Pancreas (tissue), 10 donors: ENCODE measurements around the gene PPP1R16B. TPM values are rescaled to one million over a fixed set of nuclear protein-coding genes. Genes with fewer than 3 reads are reported as not detected.

Experiments used
- ATAC-seq, 4 donors: fragments of 200-7000 bp; cut with Tn5 transposase; one replicate each; pipeline versions ENCODE4 v1.8.0 to v1.9.1; 2020; ENCODE audit warnings: mild to moderate bottlenecking in 4 of 4, moderate library complexity in 4 of 4
- DNase-seq, 6 donors: peaks; one replicate each; pipeline ENCODE4 v3.0.0-alpha.2; 2020
- FAIRE-seq: peaks from 2 replicates; lab custom pipeline; 2012; peaks lifted over from hg19 to GRCh38; lab: Jason Lieb, UNC
- H3K27ac ChIP-seq, 4 donors: fragments of 200-600 bp; sonication (generic); 1 replicate in 3 of 4; 2 replicates in 1 of 4; pipeline versions ENCODE4 v1.5.0 to v1.8.0; 2020
- H3K27me3 ChIP-seq, 4 donors: fragments of 200-600 bp; one replicate each; pipeline ENCODE4 v1.8.0; 2021
- H3K36me3 ChIP-seq, 3 donors: fragments of 200-600 bp; sonication (generic) in 1 of 3; one replicate each; pipeline versions ENCODE4 v1.5.0 to v1.8.0; 2020 to 2021
- H3K4me1 ChIP-seq, 3 donors: fragments of 200-600 bp; one replicate each; pipeline ENCODE4 v1.8.0; 2021
- H3K4me3 ChIP-seq, 4 donors: fragments of 200-600 bp; sonication (generic) in 2 of 4; one replicate each; pipeline versions ENCODE4 v1.5.0 to v1.8.0; 2020 to 2021
- H3K9me3 ChIP-seq, 4 donors: fragments of 200-600 bp; one replicate each; pipeline ENCODE4 v1.8.0; 2021
- WGBS, 2 donors: extraction: QIAGEN DNeasy Blood & Tissue Kit; methylation state at CpG; one replicate each; pipeline ENCODE4 v1.1.7; 2013; 5-methylcytosine and 5-hydroxymethylcytosine counted together
- intact Hi-C, 3 donors: fragments of 100-400 bp; cut with DNase I; formaldehyde crosslinking; loops; one replicate each; pipeline versions ENCODE4 v1.11.1 to v1.14.2; 2022
- polyA plus RNA-seq, 2 donors: library from polyadenylated mRNA; stranded (reverse); fragments of 200-250 nt; gene quantifications; one replicate each; pipeline ENCODE4 v1.2.3, GENCODE V29; 2013
- total RNA-seq, 6 donors: library from RNA; stranded (reverse); fragmentation: NEBNext Ultra II Directional in 4 of 6; extraction: Animal tissue kit (Norgen Biotek cat#: 25700) in 4 of 6; gene quantifications; one replicate each; pipeline versions ENCODE4 v1.2.1 to v1.2.4, GENCODE V29; 2021 to 2023
- TF ChIP-seq, protein P1 (sequence below), 4 donors: fragments of 200-600 bp; sonication (generic) in 3 of 4; IDR thresholded peaks; one replicate each; pipeline versions ENCODE4 v1.5.0 to v1.8.0; 2021; ENCODE audit warnings: antibody characterized with exemption in 4 of 4
- donor health status: healthy with polysubstance abuse.
- donor health status: DM: no; HTN: no; CAD: no; lungs with moderate emphysema.
- donor health status: DM: no; HTN: no; CAD: no.
- donor health status: control.
- donor health status: control.
- donor health status: Bipolar disorder and iron deficiency.
- donor health status: DM: yes; HTN: yes; CAD: no.
- donor health status: DM: no; HTN: no; CAD: no.
- donor health status: DM: no; HTN: no; CAD: no.
- donor health status: DM: yes; HTN: yes; CAD: no.

Gene PPP1R16B
- total and polyA plus RNA-seq, 8 donors, result 1.0 to 2.7 (median 1.3) TPM

DNA sequence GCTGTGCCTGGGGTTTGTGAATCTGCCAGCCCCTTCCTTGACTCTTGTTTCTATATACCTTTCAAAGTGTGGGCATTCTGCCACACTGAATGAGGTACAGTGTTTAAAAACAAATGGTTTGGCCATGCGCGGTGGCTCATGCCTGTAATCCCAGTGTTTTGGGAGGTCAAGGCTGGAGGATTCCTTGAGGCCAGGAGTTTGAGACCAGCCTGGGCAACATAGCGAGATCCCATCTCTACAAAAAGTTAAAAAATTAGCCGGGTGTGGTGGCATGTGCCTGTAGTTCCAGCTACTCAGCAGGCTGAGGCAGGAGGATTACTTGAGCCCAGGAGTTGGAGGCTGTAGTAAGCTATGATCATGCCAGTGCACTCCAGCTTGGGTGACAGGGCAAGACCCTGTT lies 126.5 kb downstream of the PPP1R16B start:
- H3K27me3 ChIP-seq, result no peaks in the 10 kb centered on the region
- peaks cover under 1 to 2% (median under 1%) of the 10 kb centered on the region in 3 donors for H3K4me1 ChIP-seq
- no peak for FAIRE-seq
- no peak for ATAC-seq
- no peak for DNase-seq
- intact Hi-C loops, result no loop called here
- WGBS, 2 donors, result 93 to 95% methylated on average over 4 of the region's 4 CpGs
- no peak overlapping the region for H3K27ac ChIP-seq
- TF ChIP-seq, protein P1, sequence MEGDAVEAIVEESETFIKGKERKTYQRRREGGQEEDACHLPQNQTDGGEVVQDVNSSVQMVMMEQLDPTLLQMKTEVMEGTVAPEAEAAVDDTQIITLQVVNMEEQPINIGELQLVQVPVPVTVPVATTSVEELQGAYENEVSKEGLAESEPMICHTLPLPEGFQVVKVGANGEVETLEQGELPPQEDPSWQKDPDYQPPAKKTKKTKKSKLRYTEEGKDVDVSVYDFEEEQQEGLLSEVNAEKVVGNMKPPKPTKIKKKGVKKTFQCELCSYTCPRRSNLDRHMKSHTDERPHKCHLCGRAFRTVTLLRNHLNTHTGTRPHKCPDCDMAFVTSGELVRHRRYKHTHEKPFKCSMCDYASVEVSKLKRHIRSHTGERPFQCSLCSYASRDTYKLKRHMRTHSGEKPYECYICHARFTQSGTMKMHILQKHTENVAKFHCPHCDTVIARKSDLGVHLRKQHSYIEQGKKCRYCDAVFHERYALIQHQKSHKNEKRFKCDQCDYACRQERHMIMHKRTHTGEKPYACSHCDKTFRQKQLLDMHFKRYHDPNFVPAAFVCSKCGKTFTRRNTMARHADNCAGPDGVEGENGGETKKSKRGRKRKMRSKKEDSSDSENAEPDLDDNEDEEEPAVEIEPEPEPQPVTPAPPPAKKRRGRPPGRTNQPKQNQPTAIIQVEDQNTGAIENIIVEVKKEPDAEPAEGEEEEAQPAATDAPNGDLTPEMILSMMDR (IDR thresholded peaks at IDR 0.05), result no peak
- H3K9me3 ChIP-seq, result no peaks in the 10 kb centered on the region
- no peaks in the 10 kb centered on the region for H3K36me3 ChIP-seq
- no peak overlapping the region for H3K4me3 ChIP-seq

DNA sequence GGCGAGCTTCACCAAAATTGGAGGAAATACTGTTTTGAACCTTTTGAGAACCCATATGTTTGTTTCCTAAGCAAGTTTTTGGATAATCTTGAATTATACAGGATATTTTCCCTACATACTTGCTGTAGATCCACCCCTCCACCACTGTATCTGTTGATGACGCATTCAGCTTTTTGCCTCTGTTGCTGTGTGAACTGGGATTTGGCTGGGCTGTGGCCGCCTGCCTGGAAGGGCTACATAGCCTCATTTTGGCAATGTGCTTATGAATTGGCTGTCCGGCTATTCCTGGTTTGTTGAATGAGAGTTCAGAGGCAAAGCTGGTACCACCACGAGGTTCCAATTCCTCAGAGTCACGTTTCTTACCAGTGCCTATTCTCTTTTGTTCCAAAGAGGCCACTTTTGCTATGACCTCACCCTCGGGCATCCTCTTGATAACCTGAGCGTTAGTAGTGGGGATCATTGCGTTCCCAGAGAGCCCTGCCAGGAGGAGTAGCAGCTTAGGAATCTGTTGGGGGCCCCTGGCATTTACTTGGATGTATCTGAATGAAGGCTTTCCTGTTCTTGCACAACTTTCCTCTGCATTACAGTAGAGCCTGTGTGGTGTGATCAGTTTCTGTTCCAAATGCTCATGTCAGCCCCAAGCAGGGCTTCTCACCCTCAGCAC lies 127.1 kb downstream of the PPP1R16B start:
- intact Hi-C loops, result no loop called here
- no peak for FAIRE-seq
- TF ChIP-seq, protein P1 (IDR thresholded peaks at IDR 0.05), result no peak
- Histone ChIP-seq H3K4me3 (no peak overlapping the region), H3K4me1 (no peaks in the 10 kb centered on the region), H3K27me3 (no peaks in the 10 kb centered on the region), H3K27ac (no peak overlapping the region), H3K36me3 (no peaks in the 10 kb centered on the region), H3K9me3 (no peaks in the 10 kb centered on the region)
- ATAC-seq, result no peak
- 73 to 74% methylated on average over 9 of the region's 9 CpGs for WGBS, 2 donors
- no peak for DNase-seq

DNA sequence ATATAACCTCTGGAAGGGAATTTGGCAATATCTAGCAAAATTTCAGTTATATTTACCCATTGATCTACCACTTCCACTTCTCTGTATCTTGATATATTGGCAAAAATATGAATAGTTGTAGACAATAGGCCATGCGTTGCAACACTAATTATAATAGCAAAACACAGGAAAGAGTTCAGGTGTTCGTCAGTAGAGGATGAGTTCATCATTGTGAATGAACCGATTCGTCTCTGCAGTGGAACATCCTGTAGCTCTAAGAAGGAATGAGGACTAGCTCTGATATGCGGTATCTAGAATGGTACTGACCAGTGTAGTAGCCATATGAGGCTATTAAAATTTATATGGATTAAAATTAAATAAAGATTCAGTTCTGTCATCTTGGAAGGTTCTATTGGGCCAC lies 129.0 kb downstream of the PPP1R16B start:
- TF ChIP-seq, protein P1 (IDR thresholded peaks at IDR 0.05), result no peak
- FAIRE-seq (no peak), ATAC-seq (no peak), DNase-seq (no peak)
- Histone ChIP-seq H3K27me3 (no peaks in the 10 kb centered on the region), H3K4me1 (no peaks in the 10 kb centered on the region), H3K36me3 (no peaks in the 10 kb centered on the region), H3K27ac (no peak overlapping the region), H3K9me3 (no peaks in the 10 kb centered on the region), H3K4me3 (no peak overlapping the region)
- intact Hi-C loops, result no loop called here
- 95% methylated on average over 5 of the region's 5 CpGs for WGBS, 2 donors

DNA sequence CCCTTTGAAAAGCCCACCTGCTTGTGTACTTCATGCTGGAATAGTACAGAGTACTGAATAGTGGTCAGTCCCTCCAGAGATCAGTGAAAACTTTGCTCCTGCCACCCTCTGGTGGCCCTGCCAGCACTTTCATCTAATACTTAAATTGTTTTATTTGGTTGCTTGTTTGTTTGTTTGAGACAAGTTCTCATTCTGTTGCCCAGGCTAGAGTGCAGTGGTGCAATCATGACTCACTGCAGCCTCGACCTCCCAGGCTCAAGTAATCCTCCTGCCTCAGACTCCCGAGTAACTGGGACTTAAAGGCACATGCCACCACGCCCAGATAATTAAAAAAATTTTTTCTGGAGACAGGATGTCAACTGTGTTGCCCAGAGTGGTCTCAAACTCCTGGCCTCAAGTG lies 129.8 kb downstream of the PPP1R16B start:
- Histone ChIP-seq H3K27ac (no peak overlapping the region), H3K4me3 (no peak overlapping the region), H3K36me3 (no peaks in the 10 kb centered on the region), H3K4me1 (no peaks in the 10 kb centered on the region), H3K27me3 (no peaks in the 10 kb centered on the region), H3K9me3 (no peaks in the 10 kb centered on the region)
- TF ChIP-seq, protein P1 (IDR thresholded peaks at IDR 0.05), result no peak
- no peak for DNase-seq
- ATAC-seq, result no peak
- no peak for FAIRE-seq
- 76 to 84% methylated on average over 3 of the region's 3 CpGs for WGBS, 2 donors
- intact Hi-C loops, result no loop called here

DNA sequence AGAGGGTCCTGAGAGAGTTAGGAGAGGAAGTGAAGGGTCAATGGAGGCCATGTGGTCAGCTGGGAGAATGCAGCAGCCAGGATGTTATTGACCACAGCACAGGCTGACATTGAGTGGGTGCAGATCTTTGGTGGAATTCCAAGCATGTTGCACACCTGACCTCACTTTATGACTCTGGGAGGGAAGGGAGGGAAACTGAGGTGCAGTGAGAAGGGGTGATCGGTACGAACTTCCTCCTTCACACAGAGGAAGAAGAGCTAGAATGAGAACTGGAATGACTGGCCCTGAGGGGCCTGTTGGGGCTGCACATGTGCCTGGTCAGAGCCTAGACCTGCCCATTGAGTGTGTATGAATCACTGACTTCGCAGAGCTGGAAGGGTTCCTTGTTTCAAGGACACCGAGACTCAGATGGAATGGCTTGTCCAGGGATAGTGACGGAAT lies 130.5 kb downstream of the PPP1R16B start:
- H3K4me1 ChIP-seq, result no peaks in the 10 kb centered on the region
- H3K9me3 ChIP-seq, result no peaks in the 10 kb centered on the region
- no peak for ATAC-seq
- no peak for DNase-seq
- H3K36me3 ChIP-seq, result no peaks in the 10 kb centered on the region
- 84 to 85% methylated on average over 5 of the region's 5 CpGs for WGBS, 2 donors
- no peak for FAIRE-seq
- H3K4me3 ChIP-seq, result no peak overlapping the region
- TF ChIP-seq, protein P1 (IDR thresholded peaks at IDR 0.05), result no peak
- intact Hi-C loops, result no loop called here
- H3K27ac ChIP-seq, result no peak overlapping the region
- H3K27me3 ChIP-seq, result no peaks in the 10 kb centered on the region
